ENCODE measurements around the gene RRBP1. TPM values are rescaled to one million over a fixed set of nuclear protein-coding genes. Genes with fewer than 3 reads are reported as not detected.

RRBP1 gene
- total RNA-seq, 1 experiment from 2014 or later: 45.3 TPM

DNA sequence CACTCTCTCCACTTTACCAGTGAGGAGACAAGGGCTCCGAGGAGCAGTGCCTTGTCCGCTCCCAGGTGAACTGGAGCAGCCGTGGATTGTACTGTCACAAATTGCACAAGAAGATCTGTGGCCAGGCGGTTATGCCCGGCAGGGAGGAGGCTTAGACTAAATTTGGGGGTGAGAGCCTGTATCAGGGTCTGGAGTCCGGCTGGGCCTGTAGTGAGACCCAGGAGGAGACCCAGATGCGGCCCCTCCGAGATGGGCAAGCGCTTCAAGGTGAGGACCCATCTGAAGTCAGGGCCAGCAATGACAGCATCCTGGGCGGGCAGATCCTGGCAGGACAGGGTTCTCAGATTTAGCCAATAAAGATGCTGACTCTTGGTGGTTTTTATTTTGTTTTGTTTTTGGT, 45.3 kb upstream of the RRBP1 start:
- TF ChIP-seq, protein P1, sequence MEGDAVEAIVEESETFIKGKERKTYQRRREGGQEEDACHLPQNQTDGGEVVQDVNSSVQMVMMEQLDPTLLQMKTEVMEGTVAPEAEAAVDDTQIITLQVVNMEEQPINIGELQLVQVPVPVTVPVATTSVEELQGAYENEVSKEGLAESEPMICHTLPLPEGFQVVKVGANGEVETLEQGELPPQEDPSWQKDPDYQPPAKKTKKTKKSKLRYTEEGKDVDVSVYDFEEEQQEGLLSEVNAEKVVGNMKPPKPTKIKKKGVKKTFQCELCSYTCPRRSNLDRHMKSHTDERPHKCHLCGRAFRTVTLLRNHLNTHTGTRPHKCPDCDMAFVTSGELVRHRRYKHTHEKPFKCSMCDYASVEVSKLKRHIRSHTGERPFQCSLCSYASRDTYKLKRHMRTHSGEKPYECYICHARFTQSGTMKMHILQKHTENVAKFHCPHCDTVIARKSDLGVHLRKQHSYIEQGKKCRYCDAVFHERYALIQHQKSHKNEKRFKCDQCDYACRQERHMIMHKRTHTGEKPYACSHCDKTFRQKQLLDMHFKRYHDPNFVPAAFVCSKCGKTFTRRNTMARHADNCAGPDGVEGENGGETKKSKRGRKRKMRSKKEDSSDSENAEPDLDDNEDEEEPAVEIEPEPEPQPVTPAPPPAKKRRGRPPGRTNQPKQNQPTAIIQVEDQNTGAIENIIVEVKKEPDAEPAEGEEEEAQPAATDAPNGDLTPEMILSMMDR (IDR thresholded peaks at IDR 0.05; ENCODE audit: unreplicated experiment): no peak
- no peak for DNase-seq
- no peaks in the 10 kb centered on the region for H3K27me3 Mint-ChIP-seq (ENCODE audit: unreplicated experiment)
- no peaks in the 10 kb centered on the region for H3K9me3 Mint-ChIP-seq (ENCODE audit: low read depth, unreplicated experiment)
- H3K27ac Mint-ChIP-seq (ENCODE audit: unreplicated experiment): no peak overlapping the region
- H3K4me3 Mint-ChIP-seq (ENCODE audit: low read depth, unreplicated experiment): no peak overlapping the region
- intact Hi-C loops (cut with micrococcal nuclease; ENCODE audit: unreplicated experiment): no loop called here
- CTCF ChIA-PET: no interaction called here
- no TSS peak for BruUV-seq (replicated peaks)
- no peaks in the 10 kb centered on the region for H3K36me3 Mint-ChIP-seq (ENCODE audit: insufficient read depth, unreplicated experiment)
- no peaks in the 10 kb centered on the region for H3K4me1 Mint-ChIP-seq (ENCODE audit: low read depth, unreplicated experiment)

DNA sequence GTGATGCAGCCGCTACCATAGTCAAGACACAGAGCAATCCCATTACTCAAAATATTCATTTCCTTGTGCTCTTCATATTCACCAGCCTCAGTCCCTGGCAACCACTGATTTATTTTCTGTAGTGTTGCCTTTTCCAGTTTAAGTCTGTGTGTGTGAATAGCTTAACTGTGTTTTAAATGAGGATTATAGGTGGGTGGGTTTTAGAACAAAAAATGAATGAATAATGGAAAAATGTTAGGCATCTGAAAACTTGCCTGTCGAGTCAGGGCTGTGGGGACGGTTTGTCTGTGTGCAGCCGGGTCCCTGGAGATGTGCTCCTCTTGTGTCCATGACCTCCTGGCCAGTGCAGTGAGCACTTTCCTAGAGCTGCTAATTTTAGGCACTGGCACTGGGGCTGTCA, 44.9 kb upstream of the RRBP1 start:
- CTCF ChIA-PET: no interaction called here
- intact Hi-C loops (cut with micrococcal nuclease; ENCODE audit: unreplicated experiment): no loop called here
- Mint-ChIP-seq H3K9me3 (ENCODE audit: low read depth, unreplicated experiment) (no peaks in the 10 kb centered on the region), H3K4me1 (ENCODE audit: low read depth, unreplicated experiment) (no peaks in the 10 kb centered on the region), H3K27ac (ENCODE audit: unreplicated experiment) (no peak overlapping the region), H3K4me3 (ENCODE audit: low read depth, unreplicated experiment) (no peak overlapping the region), H3K27me3 (ENCODE audit: unreplicated experiment) (no peaks in the 10 kb centered on the region), H3K36me3 (ENCODE audit: insufficient read depth, unreplicated experiment) (no peaks in the 10 kb centered on the region)
- BruUV-seq (replicated peaks): no TSS peak
- no peak for DNase-seq
- TF ChIP-seq, protein P1 (IDR thresholded peaks at IDR 0.05; ENCODE audit: unreplicated experiment): no peak

DNA sequence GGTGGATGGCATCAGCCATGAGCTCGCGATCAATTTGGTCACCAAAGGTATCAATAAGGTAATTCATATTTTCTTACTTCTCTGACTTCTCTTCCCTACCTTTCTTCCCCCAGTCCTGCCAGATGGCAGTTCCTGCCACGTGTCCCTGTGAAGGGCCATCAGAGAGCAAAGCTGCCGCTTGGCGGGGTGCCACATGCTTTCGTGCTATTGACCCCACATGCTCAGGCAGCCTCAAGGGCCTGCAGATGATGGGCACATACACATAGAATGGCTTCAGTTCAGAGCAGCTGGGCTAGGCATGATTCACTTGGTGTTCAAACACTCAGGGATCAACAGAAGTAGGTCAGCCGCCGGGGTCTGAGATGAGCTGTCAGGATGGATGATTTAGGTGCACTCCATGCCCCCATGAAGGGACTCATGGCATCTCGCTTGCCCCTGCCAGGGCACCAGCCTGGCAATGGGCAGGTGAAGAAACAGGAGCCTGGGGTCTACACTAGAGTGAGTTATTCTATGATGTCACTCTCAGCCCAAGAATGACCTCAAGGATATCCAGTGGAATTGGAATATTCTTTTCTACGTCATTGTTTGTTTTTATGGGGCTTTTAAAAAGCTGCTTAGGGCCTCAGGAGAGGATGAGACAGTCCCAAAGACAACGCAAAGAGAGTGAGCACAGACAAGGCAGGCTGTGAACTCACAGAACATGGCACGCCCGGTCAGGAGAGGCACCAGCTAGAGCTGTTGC, 43.2 kb upstream of the RRBP1 start:
- no peak for DNase-seq
- H3K27me3 Mint-ChIP-seq (ENCODE audit: unreplicated experiment): no peaks in the 10 kb centered on the region
- CTCF ChIA-PET: no interaction called here
- H3K9me3 Mint-ChIP-seq (ENCODE audit: low read depth, unreplicated experiment): no peaks in the 10 kb centered on the region
- no peak overlapping the region for H3K27ac Mint-ChIP-seq (ENCODE audit: unreplicated experiment)
- intact Hi-C loops (cut with micrococcal nuclease; ENCODE audit: unreplicated experiment): no loop called here
- BruUV-seq (replicated peaks): no TSS peak
- TF ChIP-seq, protein P1 (IDR thresholded peaks at IDR 0.05; ENCODE audit: unreplicated experiment): no peak
- no peaks in the 10 kb centered on the region for H3K36me3 Mint-ChIP-seq (ENCODE audit: insufficient read depth, unreplicated experiment)
- no peaks in the 10 kb centered on the region for H3K4me1 Mint-ChIP-seq (ENCODE audit: low read depth, unreplicated experiment)
- no peak overlapping the region for H3K4me3 Mint-ChIP-seq (ENCODE audit: low read depth, unreplicated experiment)

DNA sequence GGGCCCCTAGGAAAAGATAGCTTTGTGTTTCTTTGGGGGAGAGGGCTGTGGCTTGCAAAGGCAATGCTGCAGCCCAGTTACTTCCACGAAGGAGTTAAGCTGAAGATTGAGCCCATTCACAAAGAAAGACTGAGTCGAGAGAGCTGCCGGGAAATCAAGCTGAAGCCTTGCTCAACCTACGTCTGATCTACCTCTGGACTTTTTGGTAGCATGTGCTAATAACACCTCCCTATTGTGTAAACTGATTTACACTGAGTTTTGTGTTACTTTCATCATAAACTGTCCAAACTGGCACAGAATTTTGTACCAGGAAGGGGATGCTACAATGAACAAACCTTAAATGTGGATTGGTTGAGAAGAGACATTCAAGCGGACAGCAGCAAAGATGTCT, 41.3 kb upstream of the RRBP1 start:
- Mint-ChIP-seq H3K27ac (ENCODE audit: unreplicated experiment) (no peak overlapping the region), H3K9me3 (ENCODE audit: low read depth, unreplicated experiment) (no peaks in the 10 kb centered on the region), H3K36me3 (ENCODE audit: insufficient read depth, unreplicated experiment) (no peaks in the 10 kb centered on the region), H3K4me1 (ENCODE audit: low read depth, unreplicated experiment) (no peaks in the 10 kb centered on the region), H3K27me3 (ENCODE audit: unreplicated experiment) (no peaks in the 10 kb centered on the region), H3K4me3 (ENCODE audit: low read depth, unreplicated experiment) (no peak overlapping the region)
- CTCF ChIA-PET: no interaction called here
- DNase-seq: no peak
- intact Hi-C loops (cut with micrococcal nuclease; ENCODE audit: unreplicated experiment): no loop called here
- no TSS peak for BruUV-seq (replicated peaks)
- TF ChIP-seq, protein P1 (IDR thresholded peaks at IDR 0.05; ENCODE audit: unreplicated experiment): no peak

Measured in Calu3 (cell line).